GM21619 (cell line): ENCODE measurements around the gene G6PC1.
"Not testable (repeated sequence)": the region's sequence is repeated elsewhere in the genome, so short reads cannot be mapped to it uniquely, and the experiment has no call there.

ENCODE experiments used
- ATAC-seq: cut with Tn5 transposase; IDR thresholded peaks from one replicate; pipeline ENCODE4 v1.9.1; 2021; ENCODE audit not compliant: unreplicated experiment

G6PC1 gene

DNA sequence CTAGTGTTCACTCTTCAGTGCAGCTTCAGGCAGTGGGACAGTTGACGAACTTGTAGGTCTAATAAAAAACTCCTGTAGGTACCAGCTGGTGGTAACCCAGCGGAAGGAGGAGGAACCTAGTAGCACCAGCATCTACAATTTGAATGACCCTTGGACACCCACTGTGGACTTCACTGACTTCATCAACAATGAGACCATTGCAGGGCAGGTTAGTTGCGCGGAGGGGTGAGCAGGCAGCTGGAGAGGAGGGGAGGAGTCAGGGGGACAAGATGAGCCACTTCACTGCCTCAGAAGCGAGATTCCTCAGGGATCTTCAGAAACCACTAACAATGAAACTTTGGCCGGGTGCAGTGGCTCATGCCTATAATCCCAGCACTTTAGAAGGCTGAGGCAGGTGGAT is 27.3 kb upstream of the G6PC1 start:
- no peak for ATAC-seq

DNA sequence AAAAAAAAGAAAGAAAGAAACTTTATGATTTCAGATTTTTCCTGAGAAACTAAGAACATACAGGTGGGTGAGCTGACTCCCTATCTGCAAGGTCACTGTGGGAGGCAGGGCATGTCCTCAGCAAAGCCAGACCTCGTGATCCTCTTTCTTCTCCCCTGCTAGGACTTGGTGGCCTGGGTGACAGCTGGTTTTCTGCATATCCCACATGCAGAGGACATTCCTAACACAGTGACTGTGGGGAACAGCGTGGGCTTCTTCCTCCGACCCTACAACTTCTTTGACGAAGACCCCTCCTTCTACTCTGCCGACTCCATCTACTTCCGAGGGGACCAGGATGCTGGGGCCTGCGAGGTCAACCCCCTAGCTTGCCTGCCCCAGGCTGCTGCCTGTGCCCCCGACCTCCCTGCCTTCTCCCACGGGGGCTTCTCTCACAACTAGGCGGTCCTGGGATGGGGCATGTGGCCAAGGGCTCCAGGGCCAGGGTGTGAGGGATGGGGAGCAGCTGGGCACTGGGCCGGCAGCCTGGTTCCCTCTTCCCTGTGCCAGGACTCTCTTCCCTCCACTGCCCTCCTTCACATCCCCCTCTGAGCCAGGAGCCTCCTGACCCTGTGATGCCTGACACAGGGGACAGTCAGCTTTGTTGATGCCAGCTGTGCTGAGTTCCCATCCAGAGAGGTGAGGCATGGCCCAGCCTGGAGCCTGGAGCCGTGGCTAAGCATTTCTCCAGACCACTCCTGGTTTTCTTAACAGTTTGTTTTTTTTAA is 26.5 kb upstream of the G6PC1 start:
- not testable (repeated sequence) for ATAC-seq

DNA sequence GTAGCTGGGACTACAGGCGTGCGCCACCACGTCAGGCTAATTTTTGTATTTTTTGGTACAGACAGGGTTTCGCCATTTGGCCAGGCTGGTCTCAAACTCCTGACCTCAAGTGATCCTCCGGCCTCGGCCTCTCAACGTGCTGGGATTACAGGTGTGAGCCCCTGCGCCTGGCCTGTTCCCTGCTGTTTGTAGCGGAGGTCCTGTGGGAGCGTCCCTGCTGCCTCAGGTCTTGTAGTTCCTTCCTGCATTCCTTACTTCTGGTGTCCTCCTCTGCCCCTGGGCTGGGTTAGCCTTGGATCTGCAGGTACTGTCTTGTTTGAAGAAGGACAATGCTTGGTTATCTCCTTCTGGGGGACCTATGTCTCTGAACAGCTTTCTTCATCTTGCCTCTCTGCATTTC is 23.6 kb upstream of the G6PC1 start:
- no peak for ATAC-seq

GRCh38 chr17:42878123-42878880 is 22.3 kb upstream of the G6PC1 start:
- ATAC-seq = no peak

DNA sequence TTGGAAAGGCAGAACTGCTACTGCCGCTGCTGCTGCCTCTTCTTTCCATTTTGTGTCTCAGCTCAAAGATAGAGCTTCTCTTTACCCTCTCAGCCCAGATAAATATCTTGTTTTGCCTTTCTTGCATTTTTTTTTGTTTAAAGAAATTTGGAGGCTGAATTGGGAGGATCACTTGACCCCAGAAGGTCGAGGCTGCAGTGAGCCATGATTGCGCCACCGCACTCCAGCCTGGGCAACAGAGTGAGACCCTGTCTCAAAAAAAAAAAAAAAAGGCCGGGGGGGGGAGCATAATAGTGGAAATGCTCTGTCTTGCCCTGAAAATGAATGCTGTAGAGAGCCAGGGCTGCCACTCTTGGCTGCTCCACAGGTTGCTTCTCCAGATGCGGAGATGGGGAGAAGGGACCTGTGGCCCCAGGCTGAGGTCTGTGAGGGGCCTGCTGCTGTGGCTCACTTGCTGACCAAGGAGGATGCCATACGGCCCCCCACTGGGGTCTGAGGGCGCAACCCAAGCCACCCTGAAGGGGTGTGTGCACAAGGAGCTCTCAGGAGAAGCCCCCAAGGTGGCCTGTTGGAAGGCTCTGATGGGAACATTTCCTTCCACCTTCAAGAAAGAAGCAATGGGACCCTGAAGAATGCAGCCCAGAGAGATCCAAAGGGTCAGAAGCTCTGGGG is 21.5 kb upstream of the G6PC1 start:
- ATAC-seq = no peak

DNA sequence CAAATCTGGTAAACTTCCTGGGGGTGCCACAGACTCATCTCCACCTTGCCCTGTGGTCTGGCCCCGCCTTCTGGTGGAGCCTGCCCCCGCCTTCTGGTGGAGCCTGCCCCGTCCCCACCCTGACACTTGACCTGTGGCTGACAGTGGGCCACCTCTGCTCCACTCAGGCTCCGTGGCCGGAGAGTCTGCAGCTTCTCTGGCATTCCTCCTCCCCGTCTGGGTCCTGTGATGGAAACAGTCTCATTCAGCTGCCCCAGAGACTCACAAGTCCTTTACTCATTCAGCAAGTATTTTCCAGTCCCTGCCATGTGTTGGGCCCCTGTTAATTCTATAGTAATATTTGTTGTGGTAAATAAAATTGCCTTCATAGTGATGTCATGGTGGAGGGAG is 21.0 kb upstream of the G6PC1 start:
- ATAC-seq = no peak

DNA sequence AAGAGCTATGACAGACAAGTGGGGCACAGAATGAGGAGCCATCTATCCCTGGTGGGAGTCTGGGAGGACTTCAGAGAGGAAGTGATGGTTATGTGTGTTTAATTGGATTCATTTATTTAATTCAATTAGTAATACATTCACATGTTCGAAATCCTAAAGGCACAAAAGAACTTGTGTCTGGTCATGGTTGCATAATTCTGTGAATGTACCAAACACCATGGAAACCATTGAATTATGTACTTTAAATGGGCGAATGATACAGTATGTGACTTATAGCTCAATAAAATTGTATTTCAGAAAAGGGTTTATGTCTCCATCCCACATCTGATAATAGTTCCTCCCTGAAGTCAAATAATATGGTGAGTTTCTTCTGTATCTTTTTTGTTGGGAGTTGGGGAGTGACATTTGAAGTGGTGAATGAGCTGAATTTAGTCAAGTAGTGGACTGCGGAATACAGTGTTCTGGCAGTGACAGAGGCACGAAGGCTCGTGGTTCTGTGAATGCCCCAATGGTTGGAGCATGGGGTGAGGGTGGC is 19.8 kb upstream of the G6PC1 start:
- no peak for ATAC-seq

GRCh38 chr17:42881706-42882105 is 18.9 kb upstream of the G6PC1 start:
- ATAC-seq = not testable (repeated sequence)

GRCh38 chr17:42882166-42882565 is 18.4 kb upstream of the G6PC1 start:
- ATAC-seq = no peak

GRCh38 chr17:42883802-42884558 is 16.6 kb upstream of the G6PC1 start:
- no peak for ATAC-seq

- ATAC-seq = not testable (repeated sequence)
These were observed 14.8 kb upstream of the G6PC1 start for GRCh38 chr17:42885806-42886205.

DNA sequence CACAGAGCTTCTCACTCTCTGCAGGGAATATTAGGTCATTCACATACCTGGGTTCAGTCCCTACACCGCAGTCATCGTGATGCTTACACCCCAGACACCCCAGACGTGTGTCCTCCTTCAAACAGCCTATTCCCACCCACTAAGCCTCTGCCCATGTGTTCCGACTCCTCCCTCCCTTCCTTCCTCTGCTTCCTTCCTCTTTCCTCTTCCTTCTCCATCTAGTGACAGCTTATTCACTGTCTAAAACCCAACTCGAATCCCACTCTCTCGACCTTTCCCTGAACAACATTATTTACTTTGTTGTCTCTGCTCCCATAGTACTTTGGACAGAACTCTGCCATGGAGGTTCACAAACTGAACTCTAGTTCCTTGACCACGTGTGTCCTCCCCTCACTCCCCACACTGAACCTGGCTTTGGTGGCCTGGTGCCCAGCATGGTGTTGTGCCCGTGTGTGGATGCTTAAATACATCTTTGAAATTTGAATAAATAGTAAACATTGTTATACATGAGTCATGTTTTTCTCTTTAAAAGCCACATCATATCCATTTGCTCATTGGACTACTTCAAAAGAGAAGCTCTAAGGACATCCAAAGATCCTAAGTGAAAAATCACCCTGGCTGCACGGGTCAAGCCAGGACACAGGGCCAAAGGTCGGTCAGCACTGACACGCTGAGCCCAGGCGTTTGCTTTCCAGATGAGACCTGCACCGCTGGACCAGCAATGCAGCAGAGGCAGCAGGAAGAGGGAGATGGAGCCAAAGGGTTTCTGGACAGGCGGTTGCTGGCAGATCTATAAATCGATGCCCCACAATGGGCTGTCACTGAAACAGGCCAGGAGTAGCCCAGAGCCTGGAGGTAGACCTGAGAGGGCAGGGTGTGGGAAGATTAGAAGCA is 14.1 kb upstream of the G6PC1 start:
- no peak for ATAC-seq

- ATAC-seq = no peak
These were observed 10.8 kb upstream of the G6PC1 start for GRCh38 chr17:42889809-42890208.

DNA sequence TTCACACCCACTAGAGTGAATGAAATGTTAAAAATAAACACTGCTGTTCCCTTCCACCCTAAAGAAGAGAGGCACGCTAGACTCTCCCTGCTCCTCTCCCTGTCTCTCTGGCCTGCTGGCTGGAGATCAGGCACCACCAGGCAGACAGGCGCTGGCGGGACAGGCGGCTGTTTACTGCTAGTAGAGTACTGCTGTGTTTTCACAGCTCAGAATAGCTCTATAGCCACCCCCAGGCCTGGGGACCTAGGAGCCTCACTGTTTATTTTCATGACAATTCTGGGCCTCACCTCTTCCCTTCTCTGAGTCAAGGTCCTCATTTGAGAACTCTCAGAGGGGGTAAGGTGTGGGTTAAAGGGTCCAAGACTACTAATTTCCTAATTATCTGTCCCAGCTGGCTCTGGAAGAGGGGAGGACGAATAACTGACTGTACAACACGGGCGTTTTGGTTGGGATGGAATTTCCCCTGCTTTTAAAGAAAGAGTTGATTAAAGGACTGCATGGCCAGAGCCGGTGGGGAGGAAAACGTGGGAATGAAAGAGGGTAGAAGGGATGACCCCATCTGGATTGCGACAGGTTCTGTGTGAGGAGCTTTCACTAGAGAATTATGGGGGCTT is 9.0 kb upstream of the G6PC1 start:
- no peak for ATAC-seq

DNA sequence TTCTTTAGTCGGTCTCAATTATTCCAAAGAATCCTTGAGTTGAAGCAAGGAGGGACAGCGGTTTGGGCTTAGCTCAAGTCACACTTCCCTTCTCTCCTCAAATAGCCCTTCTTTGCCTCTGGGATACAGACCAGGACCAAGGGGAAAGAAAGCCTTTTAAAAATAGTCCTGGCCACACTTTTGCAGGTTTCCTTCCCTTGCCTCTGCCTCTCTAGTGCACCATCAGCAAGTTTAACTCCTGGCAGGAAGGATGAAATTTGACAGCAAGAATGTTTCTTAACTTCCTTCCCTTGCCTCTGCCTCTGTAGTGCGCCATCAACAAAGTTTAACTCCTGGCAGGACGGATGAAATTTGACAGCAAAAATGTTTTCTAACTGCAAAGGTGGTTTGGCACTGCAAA is 7.2 kb upstream of the G6PC1 start:
- ATAC-seq = no peak

GRCh38 chr17:42894283-42895184 is 6.1 kb upstream of the G6PC1 start:
- ATAC-seq = no peak

- ATAC-seq = no peak
These were observed 5.4 kb upstream of the G6PC1 start for GRCh38 chr17:42895185-42895555.

DNA sequence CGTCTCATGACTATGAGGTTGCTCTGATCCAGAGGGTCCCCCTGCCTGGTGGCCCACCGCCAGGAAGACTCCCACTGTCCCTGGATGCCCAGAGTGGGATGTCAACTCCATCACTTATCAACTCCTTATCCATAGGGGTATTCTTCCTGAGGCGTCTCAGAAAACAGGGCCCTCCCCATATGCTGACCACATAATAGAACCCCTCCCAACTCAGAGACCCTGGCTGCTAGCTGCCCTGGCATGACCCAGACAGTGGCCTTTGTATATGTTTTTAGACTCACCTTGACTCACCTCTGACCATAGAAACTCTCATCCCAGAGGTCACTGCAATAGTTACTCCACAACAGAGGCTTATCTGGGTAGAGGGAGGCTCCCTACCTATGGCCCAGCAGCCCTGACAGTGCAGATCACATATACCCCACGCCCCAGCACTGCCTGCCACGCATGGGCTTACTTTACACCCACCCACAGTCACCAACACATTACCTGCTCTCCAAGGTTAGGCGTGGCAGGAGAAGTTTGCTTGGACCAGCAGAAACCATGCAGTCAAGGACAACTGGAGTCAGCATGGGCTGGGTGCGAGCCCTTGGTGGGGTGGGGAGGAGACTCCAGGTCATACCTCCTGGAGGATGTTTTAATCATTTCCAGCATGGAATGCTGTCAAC is 2.3 kb upstream of the G6PC1 start:
- no peak for ATAC-seq
